ENCODE measurements around the gene FARS2. TPM values are rescaled to one million over a fixed set of nuclear protein-coding genes. Genes with fewer than 3 reads are reported as not detected.

FARS2 gene
- total RNA-seq, 4 donors from 2014 or later, result 8.3 to 18.5 (median 13.0) TPM

DNA sequence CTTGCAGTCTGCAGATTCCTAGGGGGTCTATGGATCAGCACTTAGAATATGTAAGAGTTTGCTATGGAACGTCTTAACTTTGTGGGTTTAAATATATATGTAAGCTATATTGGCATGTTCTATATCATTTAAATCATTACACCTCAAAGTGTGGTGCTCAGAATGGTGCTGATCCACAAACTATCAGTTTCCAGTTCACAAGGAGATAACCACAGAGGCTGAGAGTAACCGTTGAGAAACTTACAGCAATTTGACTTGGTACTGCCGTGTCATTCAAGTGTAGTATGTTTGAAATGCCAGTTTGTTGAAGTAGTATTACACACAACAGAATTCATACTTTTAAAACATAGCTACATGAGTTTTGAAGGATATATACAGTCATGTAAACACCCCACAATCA lies 279.7 kb downstream of the FARS2 start:
- intact Hi-C loops (cut with DNase I), result no loop called here
- no peak overlapping the region for H3K27ac ChIP-seq
- 83 to 88% methylated on average over 3 of the region's 3 CpGs for WGBS, 2 donors

DNA sequence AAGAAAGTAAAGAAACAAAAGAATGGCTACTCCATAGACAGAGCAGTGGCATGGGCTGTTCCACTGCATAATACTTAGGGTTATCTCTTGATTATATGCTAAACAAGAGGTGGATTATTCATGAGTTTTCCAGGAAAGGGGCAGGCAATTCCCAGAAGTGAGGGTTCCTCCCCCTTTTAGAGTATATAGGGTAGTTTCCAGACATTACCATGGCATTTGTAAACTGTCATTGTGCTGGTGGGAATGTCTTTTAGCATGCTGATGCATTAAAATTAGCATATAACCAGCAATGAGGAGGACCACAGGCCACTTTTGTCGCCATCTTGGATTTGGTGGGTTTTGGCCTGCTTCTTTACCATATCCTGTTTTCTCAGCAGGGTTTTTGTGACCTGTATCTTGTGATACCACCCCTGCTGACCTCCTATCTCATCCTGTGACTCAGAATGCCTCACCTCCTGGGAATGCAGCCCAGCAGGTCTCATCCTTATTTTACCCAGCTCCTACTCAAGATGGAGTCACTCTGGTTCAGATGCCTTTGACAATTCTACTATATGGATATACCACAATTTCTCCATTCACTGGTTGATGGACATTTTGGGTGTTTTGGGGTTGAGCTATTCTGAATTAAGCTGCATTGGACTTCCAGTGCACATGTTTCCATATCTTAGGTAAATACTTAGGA lies 280.6 kb downstream of the FARS2 start:
- no peak for TF ChIP-seq POLR2A (IDR thresholded peaks at IDR 0.05)
- TF ChIP-seq, protein P1, sequence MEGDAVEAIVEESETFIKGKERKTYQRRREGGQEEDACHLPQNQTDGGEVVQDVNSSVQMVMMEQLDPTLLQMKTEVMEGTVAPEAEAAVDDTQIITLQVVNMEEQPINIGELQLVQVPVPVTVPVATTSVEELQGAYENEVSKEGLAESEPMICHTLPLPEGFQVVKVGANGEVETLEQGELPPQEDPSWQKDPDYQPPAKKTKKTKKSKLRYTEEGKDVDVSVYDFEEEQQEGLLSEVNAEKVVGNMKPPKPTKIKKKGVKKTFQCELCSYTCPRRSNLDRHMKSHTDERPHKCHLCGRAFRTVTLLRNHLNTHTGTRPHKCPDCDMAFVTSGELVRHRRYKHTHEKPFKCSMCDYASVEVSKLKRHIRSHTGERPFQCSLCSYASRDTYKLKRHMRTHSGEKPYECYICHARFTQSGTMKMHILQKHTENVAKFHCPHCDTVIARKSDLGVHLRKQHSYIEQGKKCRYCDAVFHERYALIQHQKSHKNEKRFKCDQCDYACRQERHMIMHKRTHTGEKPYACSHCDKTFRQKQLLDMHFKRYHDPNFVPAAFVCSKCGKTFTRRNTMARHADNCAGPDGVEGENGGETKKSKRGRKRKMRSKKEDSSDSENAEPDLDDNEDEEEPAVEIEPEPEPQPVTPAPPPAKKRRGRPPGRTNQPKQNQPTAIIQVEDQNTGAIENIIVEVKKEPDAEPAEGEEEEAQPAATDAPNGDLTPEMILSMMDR (IDR thresholded peaks at IDR 0.05), result no peak
- peaks cover 0 to 22% (median 4%) of the 10 kb centered on the region in 3 donors for H3K36me3 ChIP-seq
- no peak for DNase-seq
- H3K4me1 ChIP-seq, result no peaks in the 10 kb centered on the region
- WGBS, 2 donors, result 100% methylated on average over 1 of the region's 1 CpG
- H3K27ac ChIP-seq, result no peak overlapping the region
- H3K4me3 ChIP-seq, result no peak overlapping the region
- intact Hi-C loops (cut with DNase I), result no loop called here
- H3K27me3 ChIP-seq, result no peaks in the 10 kb centered on the region
- no peaks in the 10 kb centered on the region for H3K9me3 ChIP-seq

More for the DNA sequence above, 279.7 kb downstream of the FARS2 start:
- H3K4me1 ChIP-seq, result no peaks in the 10 kb centered on the region
- H3K9me3 ChIP-seq, result no peaks in the 10 kb centered on the region
- TF ChIP-seq POLR2A (IDR thresholded peaks at IDR 0.05), result no peak
- TF ChIP-seq, protein P1 (IDR thresholded peaks at IDR 0.05), result no peak
- H3K36me3 ChIP-seq, result peaks cover 0 to 13% (median 0%) of the 10 kb centered on the region in 3 donors
- no peaks in the 10 kb centered on the region for H3K27me3 ChIP-seq
- no peak overlapping the region for H3K4me3 ChIP-seq
- DNase-seq, result no peak

DNA sequence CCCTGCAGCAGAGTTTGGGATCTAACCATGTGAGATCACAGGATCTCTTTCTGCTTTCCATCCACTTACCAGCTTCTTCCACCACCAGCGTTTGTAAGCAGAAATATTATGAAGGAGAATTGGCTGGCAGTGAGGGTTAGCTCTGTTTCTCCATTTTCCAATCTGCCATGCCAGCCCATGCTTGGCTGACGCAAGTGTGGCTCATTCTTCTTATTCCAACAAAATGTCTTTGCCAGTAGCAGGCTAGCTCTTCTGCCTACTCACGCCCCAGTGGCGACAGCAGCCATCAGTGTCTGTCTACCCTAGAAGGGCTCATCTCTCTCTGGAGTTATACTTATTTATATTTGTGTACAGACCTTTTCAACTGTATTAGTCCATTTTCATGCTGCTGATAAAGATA lies 286.2 kb downstream of the FARS2 start:
- H3K27me3 ChIP-seq, result no peaks in the 10 kb centered on the region
- DNase-seq, result no peak
- TF ChIP-seq POLR2A (IDR thresholded peaks at IDR 0.05), result no peak
- TF ChIP-seq, protein P1 (IDR thresholded peaks at IDR 0.05), result no peak
- no peak overlapping the region for H3K27ac ChIP-seq
- H3K9me3 ChIP-seq, result peaks cover 0 to 17% (median 8%) of the 10 kb centered on the region in 3 donors
- intact Hi-C loops (cut with DNase I), result no loop called here
- peaks cover 0 to 37% (median 4%) of the 10 kb centered on the region in 3 donors for H3K36me3 ChIP-seq
- 93 to 96% methylated on average over 4 of the region's 4 CpGs for WGBS, 2 donors
- H3K4me3 ChIP-seq, result no peak overlapping the region
- H3K4me1 ChIP-seq, result no peaks in the 10 kb centered on the region

DNA sequence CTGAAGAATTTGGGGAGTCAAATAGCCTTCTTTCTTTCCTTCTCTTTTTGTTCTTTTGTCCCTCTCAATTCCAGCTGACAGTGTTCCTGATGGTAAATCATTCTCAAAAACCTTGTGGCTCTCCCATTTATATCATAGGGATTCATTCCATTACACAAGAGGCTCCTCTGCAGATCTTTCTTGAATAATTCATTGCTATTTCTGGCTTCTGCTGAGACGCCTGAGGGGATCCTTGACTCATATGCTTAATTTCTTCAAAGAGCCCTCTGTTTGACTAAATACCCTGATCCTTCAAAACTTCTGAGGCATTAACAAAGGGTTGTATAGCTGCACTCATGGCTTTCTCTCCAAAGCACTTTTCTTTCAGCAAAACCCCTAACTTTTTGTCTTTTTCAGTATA lies 289.3 kb downstream of the FARS2 start:
- intact Hi-C loops (cut with DNase I), result no loop called here
- 67 to 69% methylated on average over 1 of the region's 1 CpG for WGBS, 2 donors
- Histone ChIP-seq H3K36me3 (peaks cover 0 to 27% (median 4%) of the 10 kb centered on the region in 3 donors), H3K4me1 (peaks cover 0 to 1% (median 0%) of the 10 kb centered on the region in 3 donors), H3K27ac (no peak overlapping the region), H3K9me3 (peaks cover 0 to 17% (median 8%) of the 10 kb centered on the region in 3 donors), H3K4me3 (no peak overlapping the region), H3K27me3 (peaks cover 0 to 21% (median 0%) of the 10 kb centered on the region in 4 donors)
- no peak for DNase-seq
- no peak for TF ChIP-seq POLR2A (IDR thresholded peaks at IDR 0.05)
- TF ChIP-seq, protein P1 (IDR thresholded peaks at IDR 0.05), result no peak

DNA sequence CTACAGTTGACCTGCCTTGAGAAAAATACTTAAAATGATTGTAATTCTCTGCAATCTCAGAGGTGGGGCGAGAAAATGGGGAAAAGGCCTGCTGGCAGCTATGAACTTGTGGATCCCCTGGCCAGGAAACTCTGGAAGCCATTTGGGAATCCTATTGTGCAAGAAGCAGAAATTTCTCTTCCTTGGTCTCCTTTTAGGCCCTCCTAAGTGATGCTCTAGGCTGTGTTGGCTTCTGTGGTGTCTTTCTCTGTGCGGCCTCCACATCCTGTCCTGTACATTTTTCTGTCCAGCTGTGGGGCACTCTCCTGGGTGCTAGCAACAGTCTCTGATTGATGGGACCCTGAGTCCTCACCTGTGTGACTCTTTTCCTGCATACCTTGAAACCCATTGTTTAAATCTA lies 290.9 kb downstream of the FARS2 start:
- peaks cover 0 to 15% (median 0%) of the 10 kb centered on the region in 3 donors for H3K4me1 ChIP-seq
- peaks cover 0 to 11% (median 0%) of the 10 kb centered on the region in 3 donors for H3K36me3 ChIP-seq
- DNase-seq, result no peak
- intact Hi-C loops (cut with DNase I), result no loop called here
- TF ChIP-seq, protein P1 (IDR thresholded peaks at IDR 0.05), result no peak
- TF ChIP-seq POLR2A (IDR thresholded peaks at IDR 0.05), result no peak
- H3K4me3 ChIP-seq, result no peak overlapping the region
- 94 to 100% methylated on average over 2 of the region's 2 CpGs for WGBS, 2 donors
- no peak overlapping the region for H3K27ac ChIP-seq
- peaks cover 0 to 17% (median 8%) of the 10 kb centered on the region in 3 donors for H3K9me3 ChIP-seq
- H3K27me3 ChIP-seq, result peaks cover 0 to 29% (median 0%) of the 10 kb centered on the region in 4 donors

Data from esophagus squamous epithelium (tissue), 5 donors.